GM12875 (cell line): ENCODE data around the gene FSTL4.

ENCODE experiments used
- H3K4me3 ChIP-seq: one replicate; pipeline ENCODE4 v1.5.1; 2011; ENCODE audit warnings: low read depth, low read length, control low read depth
- CTCF ChIP-seq: IDR thresholded peaks from 2 replicates; pipeline ENCODE4 v1.5.1; 2011; ENCODE audit warnings: low read depth, mild to moderate bottlenecking, control low read depth, inconsistent platforms, low read length, moderate library complexity, borderline replicate concordance; ENCODE audit not compliant: insufficient read depth

FSTL4 gene

GRCh38 chr5:133637206-133637605, 24.9 kb upstream of the FSTL4 start:
- H3K4me3 ChIP-seq = no peak overlapping the region
- TF ChIP-seq CTCF = no peak

- no peak overlapping the region for H3K4me3 ChIP-seq
- TF ChIP-seq CTCF = no peak
Measured at GRCh38 chr5:133635051-133635450, 22.7 kb upstream of the FSTL4 start.

GRCh38 chr5:133627180-133627579, 14.8 kb upstream of the FSTL4 start:
- TF ChIP-seq CTCF = no peak
- no peak overlapping the region for H3K4me3 ChIP-seq

GRCh38 chr5:133624316-133624715, 12.0 kb upstream of the FSTL4 start:
- no peak for TF ChIP-seq CTCF

GRCh38 chr5:133618141-133618540, 5.8 kb upstream of the FSTL4 start:
- no peak overlapping the region for H3K4me3 ChIP-seq
- no peak for TF ChIP-seq CTCF

More at GRCh38 chr5:133624316-133624715, 12.0 kb upstream of the FSTL4 start:
- H3K4me3 ChIP-seq = no peak overlapping the region

- TF ChIP-seq CTCF = no peak
Measured at GRCh38 chr5:133613743-133614142, 1.4 kb upstream of the FSTL4 start.

GRCh38 chr5:133613184-133613583, 843 bp upstream of the FSTL4 start:
- no peak overlapping the region for H3K4me3 ChIP-seq
- TF ChIP-seq CTCF = no peak

More at GRCh38 chr5:133613743-133614142, 1.4 kb upstream of the FSTL4 start:
- no peak overlapping the region for H3K4me3 ChIP-seq
